Smooth muscle cell (in vitro differentiated cells): ENCODE results near the gene ADAMTSL1. TPM values are rescaled to one million over a fixed set of nuclear protein-coding genes. Genes with fewer than 3 reads are reported as not detected.

Experiments used
- DNase-seq: peaks from one replicate; lab custom pipeline; 2025; ENCODE audit not compliant: unreplicated experiment; lab: John Stamatoyannopoulos, UW
- H2AFZ ChIP-seq: fragments of 200-600 bp; sonication (generic); 2 replicates; pipeline ENCODE4 v1.6.0; 2016; ENCODE audit warnings: antibody characterized with exemption, low read depth, mild to moderate bottlenecking
- H3F3A ChIP-seq: fragments of 200-600 bp; sonication (generic); 2 replicates; pipeline ENCODE4 v1.6.0; 2017; ENCODE audit warnings: antibody characterized with exemption, low read depth
- H3K27ac ChIP-seq: fragments of 200-600 bp; sonication (generic); 2 replicates; pipeline ENCODE4 v1.5.1; 2016; ENCODE audit warnings: low read depth, mild to moderate bottlenecking
- H3K27me3 ChIP-seq: fragments of 200-600 bp; sonication (generic); 2 replicates; pipeline ENCODE4 v1.6.1; 2016; ENCODE audit warnings: low read depth, mild to moderate bottlenecking
- H3K36me3 ChIP-seq: fragments of 200-600 bp; sonication (generic); 2 replicates; pipeline ENCODE4 v1.5.1; 2016; ENCODE audit warnings: low read depth
- H3K4me1 ChIP-seq: fragments of 200-600 bp; sonication (generic); 2 replicates; pipeline ENCODE4 v1.5.1; 2016; ENCODE audit warnings: low read depth
- H3K4me2 ChIP-seq: fragments of 200-600 bp; sonication (generic); 2 replicates; pipeline ENCODE4 v1.6.0; 2016; ENCODE audit warnings: mild to moderate bottlenecking
- H3K4me3 ChIP-seq: fragments of 200-600 bp; sonication (generic); 2 replicates; pipeline ENCODE4 v1.5.1; 2016; ENCODE audit warnings: mild to moderate bottlenecking
- H3K79me2 ChIP-seq: fragments of 200-600 bp; sonication (generic); 2 replicates; pipeline ENCODE4 v1.6.0; 2016; ENCODE audit warnings: low read depth, mild to moderate bottlenecking
- H3K9ac ChIP-seq: fragments of 200-600 bp; sonication (generic); 2 replicates; pipeline ENCODE4 v1.6.0; 2016; ENCODE audit warnings: low read depth
- H3K9me3 ChIP-seq: fragments of 200-600 bp; sonication (generic); replicated peaks from 2 replicates; pipeline ENCODE4 v1.5.1; 2016; ENCODE audit warnings: low read depth
- H4K20me1 ChIP-seq: fragments of 200-600 bp; sonication (generic); 2 replicates; pipeline ENCODE4 v1.6.0; 2016; ENCODE audit warnings: low read depth
- CTCF ChIP-seq: fragments of 200-600 bp; sonication (generic); IDR thresholded peaks from 2 replicates; pipeline ENCODE4 v1.5.1; 2017; ENCODE audit warnings: borderline replicate concordance, mild to moderate bottlenecking, antibody characterized with exemption; ENCODE audit not compliant: insufficient read depth, poor library complexity, severe bottlenecking
- WGBS: methylation state at CpG from one replicate; pipeline ENCODE4 v1.1.7; 2016; ENCODE audit warnings: low lambda C conversion rate; 5-methylcytosine and 5-hydroxymethylcytosine counted together
- polyA plus RNA-seq: library from polyadenylated mRNA; unstranded; fragments of >200 nt; fragmentation: Nextera tagmentation; extraction: Ambion mirVana; gene quantifications from 2 replicates; pipeline ENCODE4 v1.2.1, GENCODE V29; 2016
- total RNA-seq: library from RNA; depleted of rRNA; stranded (reverse); fragments of >200 nt; gene quantifications from 2 replicates; pipeline ENCODE4 v1.2.3, GENCODE V29; 2014

The ADAMTSL1 gene
- total and polyA plus RNA-seq, 2 experiments from 2014 or later, result 4.3 to 4.4 TPM

GRCh38 chr9:18806232-18807080, 332.5 kb downstream of the ADAMTSL1 start:
- WGBS, result 74% methylated on average over 6 of the region's 6 CpGs
- Histone ChIP-seq H3K4me3 (no peak overlapping the region), H3K9me3 (no peaks in the 10 kb centered on the region), H3K27ac (no peak overlapping the region), H3K9ac (no peak overlapping the region), H4K20me1 (no peaks in the 10 kb centered on the region), H3K27me3 (no peaks in the 10 kb centered on the region), H3K4me2 (no peak overlapping the region), H3K79me2 (no peaks in the 10 kb centered on the region), H3K4me1 (no peaks in the 10 kb centered on the region), H3K36me3 (no peaks in the 10 kb centered on the region), H2AFZ (no peak overlapping the region), H3F3A (no peaks in the 10 kb centered on the region)
- TF ChIP-seq CTCF, result no peak
- DNase-seq, result no peak

GRCh38 chr9:18810581-18810980, 336.6 kb downstream of the ADAMTSL1 start:
- no peak for TF ChIP-seq CTCF
- no peaks in the 10 kb centered on the region for H3K79me2 ChIP-seq
- no peaks in the 10 kb centered on the region for H3K9me3 ChIP-seq
- no peaks in the 10 kb centered on the region for H4K20me1 ChIP-seq
- H3K4me1 ChIP-seq, result no peaks in the 10 kb centered on the region
- no peak overlapping the region for H3K4me3 ChIP-seq
- H3K9ac ChIP-seq, result no peak overlapping the region
- H3K27ac ChIP-seq, result no peak overlapping the region
- DNase-seq, result no peak
- 94% methylated on average over 1 of the region's 1 CpG for WGBS
- H2AFZ ChIP-seq, result no peak overlapping the region
- no peaks in the 10 kb centered on the region for H3F3A ChIP-seq
- H3K27me3 ChIP-seq, result no peaks in the 10 kb centered on the region
- H3K36me3 ChIP-seq, result no peaks in the 10 kb centered on the region
- H3K4me2 ChIP-seq, result no peak overlapping the region

GRCh38 chr9:18811171-18811570, 337.2 kb downstream of the ADAMTSL1 start:
- no peaks in the 10 kb centered on the region for H3F3A ChIP-seq
- no peaks in the 10 kb centered on the region for H3K9me3 ChIP-seq
- no peak for DNase-seq
- H4K20me1 ChIP-seq, result no peaks in the 10 kb centered on the region
- 86% methylated on average over 2 of the region's 2 CpGs for WGBS
- H3K27me3 ChIP-seq, result no peaks in the 10 kb centered on the region
- no peak overlapping the region for H3K27ac ChIP-seq
- H3K9ac ChIP-seq, result no peak overlapping the region
- TF ChIP-seq CTCF, result no peak
- no peak overlapping the region for H2AFZ ChIP-seq
- no peaks in the 10 kb centered on the region for H3K4me1 ChIP-seq
- no peak overlapping the region for H3K4me2 ChIP-seq
- H3K36me3 ChIP-seq, result no peaks in the 10 kb centered on the region
- no peaks in the 10 kb centered on the region for H3K79me2 ChIP-seq
- no peak overlapping the region for H3K4me3 ChIP-seq

GRCh38 chr9:18819418-18819817, 345.5 kb downstream of the ADAMTSL1 start:
- H3K79me2 ChIP-seq, result no peaks in the 10 kb centered on the region
- DNase-seq, result no peak
- no peaks in the 10 kb centered on the region for H3F3A ChIP-seq
- H3K9me3 ChIP-seq, result no peaks in the 10 kb centered on the region
- no peak for TF ChIP-seq CTCF
- WGBS, result 91% methylated on average over 3 of the region's 3 CpGs
- H4K20me1 ChIP-seq, result no peaks in the 10 kb centered on the region
- H3K27me3 ChIP-seq, result no peaks in the 10 kb centered on the region
- no peaks in the 10 kb centered on the region for H3K36me3 ChIP-seq
- H3K4me1 ChIP-seq, result no peaks in the 10 kb centered on the region
- H3K9ac ChIP-seq, result no peak overlapping the region
- H3K27ac ChIP-seq, result no peak overlapping the region
- H3K4me2 ChIP-seq, result no peak overlapping the region
- H2AFZ ChIP-seq, result no peak overlapping the region
- H3K4me3 ChIP-seq, result no peak overlapping the region
